Measurements from ENCODE around the gene COLGALT1. TPM values are rescaled to one million over a fixed set of nuclear protein-coding genes. Genes with fewer than 3 reads are reported as not detected.
A peak's percentile ranks its signal among the peaks of the same experiment; 100 is the strongest.

The COLGALT1 gene
- total and polyA plus RNA-seq, 9 of the 15 experiments (the other 6 are each of a cell fraction or from before 2014, with no cell fraction given), result 4.9 to 119 (median 82.6) TPM

GRCh38 chr19:17606590-17607185 lies 51.2 kb downstream of the COLGALT1 start:
- POLR2A ChIA-PET, result interaction anchor here (0.6 to 1.9 kb wide), 17 partner anchors 10 to 408 kb away, joined by 3 to 8 read pairs (median 3); partner anchors contain the start of genes B3GNT3, CCDC124, MVB12A and RPL18A
- TF ChIP-seq MED1 (CRISPR knock-in tag; IDR thresholded peaks at IDR 0.05; ENCODE audit: borderline replicate concordance) (no peak), ZNF395 (CRISPR knock-in tag; IDR thresholded peaks at IDR 0.05) (peak; percentile 0; the same call in 1 of the 2 replicates), HDAC2 (IDR thresholded peaks at IDR 0.05) (no peak), DPF2 (IDR thresholded peaks at IDR 0.05) (0 out of 2 replicates have a peak, but pooled peaks have one; percentile 57), CREB1 (IDR thresholded peaks at IDR 0.05) (no peak), CREB1 (CRISPR knock-in tag; IDR thresholded peaks at IDR 0.05) (no peak), RBBP5 (IDR thresholded peaks at IDR 0.05; ENCODE audit: borderline replicate concordance, insufficient read depth, low read length, poor library complexity, severe bottlenecking) (peak; percentile 5), TAF1 (IDR thresholded peaks at IDR 0.05; ENCODE audit: control insufficient read depth, extremely low read depth, insufficient read depth, low read length, severe bottlenecking) (peak; percentile 6), EGR1 (conservative IDR thresholded peaks at IDR 0.05) (no peak), E2F1 (CRISPR knock-in tag; IDR thresholded peaks at IDR 0.05) (no peak), NR2C2 (CRISPR knock-in tag; IDR thresholded peaks at IDR 0.05) (no peak), NR2C2 (tag; IDR thresholded peaks at IDR 0.05) (peak; percentile 85), ZNF23 (CRISPR knock-in tag; IDR thresholded peaks at IDR 0.05) (no peak), DACH1 (IDR thresholded peaks at IDR 0.05; ENCODE audit: partially characterized antibody) (no peak), CTCF (IDR thresholded peaks at IDR 0.05 in 2 of 3, conservative IDR thresholded peaks at IDR 0.05 in 1 of 3; ENCODE audit: insufficient read depth in 2 of 3, low read depth in 1 of 3, low read length in 3 of 3) (peak in 1 of 3 experiments; percentile 33; a peak in 1 of 6 replicates), ATF3 (IDR thresholded peaks at IDR 0.05) (0 out of 2 replicates have a peak, but pooled peaks have one; percentile 8), ATF3 (CRISPR knock-in tag; conservative IDR thresholded peaks at IDR 0.05) (no peak)

More at GRCh38 chr19:17606590-17607185, 51.2 kb downstream of the COLGALT1 start:
- Histone ChIP-seq H3K79me2 (ENCODE audit: control insufficient read depth, insufficient read depth, low read length) (no peaks in the 10 kb centered on the region), H4K20me1 (replicated peaks; ENCODE audit: control insufficient read depth, insufficient read depth, low read length) (no peaks in the 10 kb centered on the region), H3K4me2 (ENCODE audit: insufficient read depth, low read length) (peak overlapping the region; percentile 88), H3K4me3 (peak overlapping the region; percentile 43), H3K27ac (ENCODE audit: extremely low read depth, low read depth, low read length) (peak overlapping the region; percentile 94), H3K36me3 (ENCODE audit: control insufficient read depth, insufficient read depth, low read length) (no peaks in the 10 kb centered on the region), H3K9ac (ENCODE audit: insufficient read depth in 1 of 2, low read depth in 2 of 2, low read length in 2 of 2) (peak overlapping the region; percentile 77 to 95; a peak in 3 of 4 replicates), H2AFZ (ENCODE audit: low read depth, low read length) (peak overlapping the region; percentile 89), H3K4me1 (replicated peaks in 1 of 2; ENCODE audit: control insufficient read depth in 2 of 2, insufficient read depth in 2 of 2, low read length in 2 of 2) (peaks cover 6 to 60% of the 10 kb centered on the region in 2 experiments; a peak in 4 of 5 replicates), H3K9me3 (replicated peaks; ENCODE audit: control insufficient read depth, insufficient read depth, low read depth, low read length) (no peaks in the 10 kb centered on the region), H3K27me3 (ENCODE audit: control insufficient read depth in 2 of 2, insufficient read depth in 2 of 2, low read length in 2 of 2) (no peaks in the 10 kb centered on the region), H3K9me1 (ENCODE audit: control insufficient read depth, insufficient read depth, low read length) (peaks cover 5% of the 10 kb centered on the region)
- ATAC-seq, result no peak; the same call in 2 of the 3 replicates
- intact Hi-C loops (cut with micrococcal nuclease), result no loop called here
- peak in 3 of 4 experiments; percentile 32 to 41 (median 33) for DNase-seq (ENCODE audit: extremely low read depth in 1 of 4, low spot score in 3 of 4)
- no peak for FAIRE-seq
- 6% methylated on average over 16 of the region's 18 CpGs for WGBS (ENCODE audit: insufficient coverage, low coverage, missing lambda C conversion rate)
- CTCF ChIA-PET (ENCODE audit: low intra/inter-chr PET ratio), result interaction anchor here (0.7 kb wide), 1 partner anchor 70 kb away, joined by 7 read pairs; no protein-coding TSS in a partner anchor
- in situ Hi-C loops (cut with MboI), result no loop called here
- BruUV-seq (replicated peaks), result no TSS peak

Data from K562 (cell line).